DLD1 (cell line): Measurements from ENCODE around the gene RBM33.
"Not testable (repeated sequence)": the region's sequence is repeated elsewhere in the genome, so short reads cannot be mapped to it uniquely, and the experiment has no call there.

ENCODE experiments used
- in situ Hi-C: cut with HindIII; loops from 2 replicates; pipeline ENCODE4 v1.10.0; 2017; ENCODE audit warnings: low sequenced_read_pairs

Gene RBM33

DNA sequence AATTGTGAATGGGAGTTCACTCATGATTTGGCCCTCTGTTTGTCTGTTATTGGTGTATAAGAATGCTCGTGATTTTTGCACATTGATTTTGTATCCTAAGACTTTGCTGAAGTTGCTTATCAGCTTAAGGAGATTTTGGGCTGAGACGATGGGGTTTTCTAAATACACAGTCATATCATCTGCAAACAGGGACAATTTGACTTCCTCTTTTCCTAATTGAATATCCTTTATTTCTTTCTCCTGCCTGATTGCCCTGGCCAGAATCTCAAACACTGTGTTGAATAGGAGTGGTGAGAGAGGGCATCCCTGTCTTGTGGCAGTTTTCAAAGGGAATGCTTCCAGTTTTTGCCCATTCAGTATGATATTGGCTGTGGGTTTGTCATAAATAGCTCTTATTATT is 43.8 kb downstream of the RBM33 start:
- in situ Hi-C loops: not testable (repeated sequence)

DNA sequence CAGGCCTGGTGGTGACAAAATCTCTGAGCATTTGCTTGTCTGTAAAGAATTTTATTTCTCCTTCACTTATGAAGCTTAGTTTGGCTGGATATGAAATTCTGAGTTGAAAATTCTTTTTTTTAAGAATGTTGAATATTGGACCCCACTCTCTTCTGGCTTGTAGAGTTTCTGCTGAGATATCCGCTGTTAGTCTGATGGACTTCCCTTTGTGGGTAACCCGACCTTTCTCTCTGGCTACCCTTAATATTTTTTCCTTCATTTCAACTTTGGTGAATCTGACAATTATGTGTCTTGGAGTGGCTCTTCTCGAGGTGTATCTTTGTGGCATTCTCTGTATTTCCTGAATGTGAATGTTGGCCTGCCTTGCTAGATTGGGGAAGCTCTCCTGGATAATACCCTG is 46.2 kb downstream of the RBM33 start:
- in situ Hi-C loops: not testable (repeated sequence)

DNA sequence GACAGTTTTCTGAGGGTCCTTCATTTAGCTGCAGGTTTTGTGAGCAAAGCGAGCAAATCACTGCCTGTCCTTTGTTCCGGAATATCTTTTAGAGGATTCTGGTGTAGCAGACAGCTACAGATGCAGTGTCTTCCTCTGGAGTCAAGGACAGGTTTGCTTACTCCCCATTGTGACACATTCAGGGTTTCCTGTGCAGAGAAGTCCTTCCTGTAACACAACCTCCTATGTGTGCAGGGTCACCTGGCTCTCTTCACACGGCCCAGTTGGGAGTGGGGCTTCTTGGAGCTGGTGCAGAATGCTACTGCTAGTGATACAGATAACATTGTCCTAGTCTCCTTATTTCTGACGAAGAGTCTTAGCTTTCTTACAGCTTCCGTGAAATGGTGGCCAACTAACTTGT is 47.9 kb downstream of the RBM33 start:
- in situ Hi-C loops: no loop called here

DNA sequence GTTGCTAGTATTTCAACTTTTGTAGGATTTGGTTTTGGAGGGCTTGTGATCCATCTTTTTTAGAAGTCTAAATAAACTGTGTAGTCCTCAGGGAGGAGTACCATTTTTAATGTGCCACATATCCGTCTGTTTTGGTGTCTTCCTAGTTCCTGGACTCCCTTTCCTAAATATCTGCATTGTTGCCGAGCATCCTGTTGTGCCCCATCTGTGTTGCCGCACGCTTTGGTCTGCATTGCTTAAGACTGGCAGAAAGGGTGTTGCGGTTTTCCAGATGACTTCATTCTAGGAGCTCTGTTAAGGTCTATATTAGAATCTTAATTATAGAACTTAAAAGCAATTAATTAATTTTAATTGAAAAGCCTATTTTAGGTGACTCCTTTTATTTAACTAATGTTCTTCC is 49.4 kb downstream of the RBM33 start:
- in situ Hi-C loops: no loop called here

DNA sequence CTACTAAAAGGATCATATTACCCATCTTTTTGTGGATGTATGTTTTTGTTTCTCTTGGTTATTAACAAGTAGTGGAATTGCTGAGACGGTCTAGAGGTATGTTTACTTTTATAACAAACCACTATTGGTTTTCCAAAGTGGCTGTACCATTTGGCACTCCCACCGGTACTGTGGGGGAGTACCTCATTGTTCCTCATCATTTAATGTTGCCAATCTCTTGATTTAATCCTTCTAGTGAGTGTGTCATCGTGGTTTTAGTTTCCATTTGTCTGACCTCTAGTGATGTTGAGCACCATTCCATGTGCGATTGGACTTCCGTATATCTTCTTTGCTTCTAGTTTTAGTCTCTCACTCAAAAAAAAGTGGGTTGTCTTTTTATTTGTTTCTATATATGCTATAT is 50.4 kb downstream of the RBM33 start:
- in situ Hi-C loops: no loop called here

DNA sequence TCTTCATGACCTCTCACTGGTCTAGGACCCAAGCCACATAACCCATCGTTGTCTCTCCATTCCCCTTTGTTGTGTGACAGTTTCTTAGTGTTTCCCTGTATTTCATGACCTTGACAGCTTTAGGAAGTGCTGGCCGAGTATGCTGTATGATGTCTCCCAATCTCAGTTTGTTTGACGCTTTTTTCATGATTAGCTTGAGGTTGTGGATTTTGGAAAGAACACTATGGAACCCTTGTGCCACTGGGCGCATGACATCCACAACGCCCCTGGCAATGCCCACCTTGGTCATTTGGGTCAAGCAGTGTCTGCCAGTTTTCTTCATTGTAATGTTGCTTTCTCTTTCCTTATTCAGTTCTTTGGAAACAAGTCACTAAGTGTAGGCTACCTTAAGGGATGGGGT is 52.3 kb downstream of the RBM33 start:
- in situ Hi-C loops: no loop called here

DNA sequence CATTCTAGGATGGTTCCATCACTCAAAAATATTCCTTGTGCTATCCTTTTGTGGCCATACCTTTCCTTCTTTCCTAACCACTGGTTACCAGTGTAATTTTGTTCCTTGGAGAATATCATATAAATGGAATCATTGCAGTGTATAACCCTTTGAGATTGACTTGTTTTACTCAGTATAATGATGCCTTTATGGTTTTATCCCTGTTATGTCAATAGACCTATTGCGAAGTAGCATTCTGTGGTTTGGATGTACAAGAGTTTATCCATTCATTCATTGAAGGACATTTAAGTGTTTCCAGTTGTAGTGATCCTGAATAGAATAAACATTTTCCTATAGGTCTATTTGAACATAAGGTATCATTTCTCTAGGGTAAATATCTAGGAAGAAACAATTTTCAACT is 54.2 kb downstream of the RBM33 start:
- in situ Hi-C loops: no loop called here

DNA sequence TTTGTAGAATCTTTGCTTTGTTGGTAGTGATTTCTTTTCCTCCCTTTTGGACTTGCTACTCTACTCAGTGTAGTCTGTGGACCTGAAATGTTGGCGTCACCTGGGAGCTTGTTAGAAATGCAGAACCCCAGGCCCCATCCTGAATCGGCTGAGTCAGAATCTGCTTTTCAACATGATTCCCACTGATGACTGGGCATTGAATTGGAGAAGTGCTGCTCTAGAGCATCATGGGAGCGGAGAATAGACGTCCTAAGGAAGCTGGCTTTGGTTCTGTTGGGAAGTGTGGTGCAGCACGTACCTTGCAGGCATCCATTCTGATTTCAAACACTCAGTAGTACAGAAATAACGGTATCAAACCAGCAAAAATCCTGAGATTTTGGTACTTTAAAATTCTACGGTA is 54.7 kb downstream of the RBM33 start:
- in situ Hi-C loops: no loop called here

DNA sequence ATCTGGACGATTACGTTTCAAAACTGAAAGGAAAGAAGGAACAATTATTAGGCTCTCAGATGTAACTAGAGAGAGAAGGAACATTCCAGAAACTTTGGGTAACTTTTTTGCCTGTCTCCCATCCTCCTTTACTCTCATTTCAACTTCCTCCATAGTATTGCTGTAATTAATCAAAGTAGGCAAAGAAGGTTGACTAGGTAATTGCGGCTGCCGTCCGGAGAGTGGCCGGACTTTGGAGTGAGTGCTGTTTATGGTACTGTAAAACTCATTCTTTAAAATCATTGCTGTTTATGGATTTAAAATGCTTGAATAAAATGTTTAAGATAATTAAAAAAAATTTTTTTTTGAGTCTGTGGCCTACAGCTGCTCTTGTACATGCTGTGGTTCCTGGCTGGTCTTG is 56.4 kb downstream of the RBM33 start:
- in situ Hi-C loops: no loop called here

DNA sequence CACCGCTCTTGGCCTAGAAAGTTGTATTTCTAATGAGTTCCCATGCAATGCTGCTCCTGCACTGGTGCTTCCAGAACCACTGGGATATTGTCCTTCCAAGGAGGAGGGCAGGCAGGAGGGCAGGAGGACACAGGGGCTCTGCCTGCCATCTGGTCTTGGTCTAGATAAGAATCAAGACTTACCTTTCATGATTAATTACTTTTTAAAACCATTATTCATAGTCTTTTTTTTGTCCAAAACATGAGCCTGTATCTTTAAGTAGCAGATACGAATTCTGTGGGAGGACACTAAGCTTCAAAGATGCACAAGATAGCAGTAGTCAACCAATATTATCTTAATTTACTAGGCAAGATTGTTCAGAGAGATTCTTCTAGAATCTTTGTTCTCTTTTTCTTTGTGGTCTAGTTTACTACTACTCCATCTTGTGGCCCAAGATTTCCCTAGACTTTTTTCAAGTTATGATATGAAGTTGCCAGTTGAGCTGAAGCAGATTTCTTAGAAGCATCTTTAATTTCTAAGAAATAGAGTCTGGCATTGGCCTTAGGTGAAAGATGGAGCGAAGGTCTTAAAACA is 57.6 kb downstream of the RBM33 start:
- in situ Hi-C loops: no loop called here

DNA sequence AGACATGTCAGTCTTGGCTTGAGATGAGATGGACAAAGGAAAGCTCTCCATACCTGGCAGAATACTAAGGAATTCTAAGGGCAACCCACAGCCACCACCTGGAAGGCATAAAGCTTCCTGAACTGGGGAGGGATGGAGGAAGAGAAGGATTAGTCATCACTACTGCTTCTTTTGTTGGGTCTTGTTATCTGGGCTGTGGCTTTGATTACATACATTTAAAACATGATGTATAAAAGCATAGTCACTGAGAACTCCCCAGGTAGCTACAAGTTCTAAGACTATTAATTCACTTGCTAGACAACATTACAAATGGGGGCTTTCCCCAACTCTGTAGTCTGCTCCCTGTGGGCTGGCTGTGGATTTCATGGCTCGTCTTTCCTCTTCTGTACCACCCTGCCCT is 58.2 kb downstream of the RBM33 start:
- in situ Hi-C loops: no loop called here

DNA sequence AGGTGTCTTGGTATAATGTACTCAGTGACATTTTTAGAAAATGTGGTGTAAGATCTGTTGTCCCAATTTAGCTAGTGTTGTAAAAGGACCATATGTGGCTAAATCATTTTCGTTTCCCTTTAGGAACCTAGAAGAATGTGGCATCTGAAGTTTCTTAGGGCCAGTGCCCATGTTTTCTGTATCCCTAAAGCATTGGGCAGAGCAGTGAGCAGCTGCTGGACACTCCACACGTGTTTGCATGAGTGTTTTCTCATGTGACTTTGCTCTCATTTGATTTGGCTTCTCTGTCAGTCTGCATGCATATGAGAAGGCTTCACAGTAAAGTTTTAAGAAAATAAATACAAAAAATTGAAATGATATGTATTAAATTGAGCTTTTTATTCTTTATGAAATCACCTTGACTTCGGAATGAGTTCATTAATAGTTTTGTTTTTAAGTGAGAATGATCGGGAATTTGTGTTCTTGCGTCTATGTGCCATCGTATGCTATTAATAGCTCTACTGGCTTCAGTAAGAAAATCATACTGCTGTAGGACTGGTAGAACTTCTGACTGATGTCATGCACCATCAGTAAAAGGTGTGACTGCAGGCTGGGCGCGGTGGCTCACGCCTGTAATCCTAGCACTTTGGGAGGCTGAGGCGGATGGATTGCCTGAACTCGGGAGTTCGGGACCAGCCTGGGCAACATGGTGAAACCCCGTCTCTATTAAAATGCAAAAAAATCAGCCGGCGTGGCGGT is 61.3 kb downstream of the RBM33 start:
- in situ Hi-C loops: no loop called here

DNA sequence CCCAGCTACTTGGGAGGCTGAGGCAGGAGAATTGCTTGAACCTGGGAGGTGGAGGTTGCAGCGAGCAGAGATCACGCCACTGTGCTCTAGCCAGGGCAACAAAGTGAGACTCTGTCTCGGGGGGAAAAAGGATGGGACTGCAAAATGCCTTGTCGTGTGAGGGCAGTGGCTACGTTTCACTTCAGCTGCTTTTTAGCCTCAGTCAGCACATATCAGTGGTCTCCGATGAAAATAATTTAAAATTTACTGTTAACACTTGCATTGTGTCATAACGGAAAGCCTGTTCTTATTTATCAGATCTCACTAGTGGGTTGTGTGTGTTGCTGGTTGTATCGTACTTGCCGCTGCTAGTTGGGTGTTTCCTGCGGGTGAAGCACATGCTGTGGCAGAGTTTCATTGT is 61.9 kb downstream of the RBM33 start:
- in situ Hi-C loops: no loop called here

DNA sequence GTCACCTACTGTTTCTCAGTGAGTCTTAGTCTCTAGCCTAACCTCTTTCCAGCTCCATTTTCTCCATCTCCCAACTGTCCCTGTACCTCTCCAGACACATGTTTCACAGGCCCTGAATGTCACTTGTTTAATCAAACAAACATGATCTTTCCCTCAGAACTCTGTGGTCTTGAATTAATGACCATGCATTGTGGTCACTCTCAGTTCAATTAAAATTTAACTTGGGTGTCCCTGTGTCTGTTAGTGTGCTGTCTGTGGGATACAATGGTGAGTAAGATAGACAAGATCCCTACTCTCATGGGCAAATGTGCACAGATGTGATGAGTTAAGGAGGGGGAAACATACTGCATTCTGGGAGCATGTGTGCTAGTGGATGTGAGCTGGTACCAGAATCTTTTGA is 65.0 kb downstream of the RBM33 start:
- in situ Hi-C loops: no loop called here

DNA sequence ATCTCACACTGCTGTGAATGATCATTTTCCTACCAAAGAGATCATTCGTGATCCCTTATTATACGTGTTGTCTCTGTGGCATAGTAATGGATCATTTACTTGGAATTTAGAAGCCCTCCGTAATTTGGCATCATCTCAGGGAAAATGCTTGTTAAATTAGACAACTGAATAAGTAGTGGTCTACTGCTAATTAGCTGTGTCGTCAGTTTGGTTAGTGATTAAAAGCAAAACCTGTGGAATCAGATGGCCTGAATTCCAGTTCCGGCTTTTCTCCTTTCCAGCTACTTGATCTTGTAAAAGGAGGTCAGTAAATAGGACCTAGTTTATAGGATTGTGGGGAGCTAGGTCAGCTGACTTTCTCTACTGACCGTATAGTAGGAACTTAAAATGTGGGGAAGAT is 65.6 kb downstream of the RBM33 start:
- in situ Hi-C loops: loop anchor here (10.0 kb wide), 1 partner anchor 105 kb away; no protein-coding TSS in a partner anchor

DNA sequence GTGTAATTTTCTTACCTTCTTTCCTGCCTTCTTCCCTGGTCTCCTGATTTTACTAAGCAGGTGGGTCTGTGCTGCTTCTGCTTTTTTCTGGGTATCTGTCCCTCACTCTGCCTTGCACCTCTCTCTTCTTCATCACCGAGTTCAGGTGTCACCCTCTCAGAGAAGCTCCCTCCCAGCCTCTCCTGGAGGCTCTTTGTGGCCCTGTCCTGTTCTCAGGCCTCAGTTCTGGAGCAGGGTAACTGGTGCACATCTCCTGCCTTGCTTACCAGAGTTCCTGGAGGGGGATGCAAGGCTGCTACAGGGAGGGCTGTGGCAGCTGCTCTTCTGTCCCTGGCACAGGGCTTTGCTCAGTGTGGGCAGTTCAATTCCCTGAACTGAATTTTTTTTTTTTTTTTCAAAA is 66.1 kb downstream of the RBM33 start:
- in situ Hi-C loops: loop anchor here (10.0 kb wide), 1 partner anchor 106 kb away; no protein-coding TSS in a partner anchor

DNA sequence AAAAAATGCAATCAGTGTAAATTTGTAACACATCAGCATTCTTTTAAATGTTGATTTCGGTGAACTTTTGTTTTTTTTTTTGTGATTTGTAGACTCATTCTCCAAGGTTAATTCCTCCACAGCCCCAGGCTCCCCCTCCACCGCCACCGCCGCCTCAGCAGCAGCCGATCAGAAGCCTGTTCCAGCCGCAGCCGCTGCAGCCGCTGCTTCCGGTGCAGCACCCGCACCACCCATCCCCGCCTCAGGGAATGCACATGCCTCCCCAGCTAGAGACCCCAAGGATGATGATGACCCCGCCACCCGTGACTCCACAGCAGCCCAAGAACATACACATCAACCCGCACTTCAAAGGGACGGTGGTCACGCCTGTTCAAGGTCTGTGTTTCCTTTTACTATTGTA is 66.6 kb downstream of the RBM33 start:
- in situ Hi-C loops: loop anchor here (10.0 kb wide), 1 partner anchor 106 kb away; no protein-coding TSS in a partner anchor

DNA sequence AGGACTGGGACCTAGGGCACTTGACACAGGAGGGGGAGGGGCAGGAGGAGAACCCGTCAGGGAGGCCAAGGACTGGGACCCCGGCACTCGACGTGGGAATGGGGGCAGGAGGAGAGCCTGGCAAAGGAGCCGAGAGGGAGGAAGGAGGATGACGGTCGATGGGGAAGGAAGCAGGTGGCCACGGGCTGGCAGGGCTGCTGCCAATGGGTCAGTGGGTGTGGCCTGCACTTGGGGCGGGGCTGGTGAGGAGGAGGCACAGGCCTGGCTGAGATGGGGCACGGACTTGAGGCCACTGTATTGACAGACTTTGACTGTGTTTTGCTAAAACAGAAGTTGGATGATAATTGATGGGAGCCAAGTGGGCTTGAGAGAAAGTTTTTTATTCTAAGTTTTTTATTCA is 68.9 kb downstream of the RBM33 start:
- in situ Hi-C loops: loop anchor here (10.0 kb wide), 1 partner anchor 109 kb away; no protein-coding TSS in a partner anchor

DNA sequence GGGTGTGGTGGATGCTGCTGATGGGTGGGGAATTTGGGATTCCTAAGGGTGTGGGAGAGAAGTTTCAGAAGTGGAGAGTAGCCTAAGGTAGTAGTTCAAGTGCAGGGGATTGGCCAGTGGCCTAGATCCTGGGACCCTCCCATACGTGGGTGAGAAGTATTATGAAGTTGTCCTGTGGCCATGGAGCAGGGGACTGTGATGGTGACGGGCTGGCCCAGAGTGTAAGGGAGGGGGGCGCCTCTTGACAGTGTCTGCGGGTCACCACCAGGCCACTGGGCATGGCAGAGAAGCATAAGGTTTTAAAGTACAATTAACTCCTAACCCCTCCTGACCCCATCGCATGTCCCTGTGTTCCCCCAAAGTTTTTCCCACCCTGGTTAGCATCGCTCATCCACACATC is 70.2 kb downstream of the RBM33 start:
- in situ Hi-C loops: loop anchor here (10.0 kb wide), 1 partner anchor 110 kb away; no protein-coding TSS in a partner anchor

DNA sequence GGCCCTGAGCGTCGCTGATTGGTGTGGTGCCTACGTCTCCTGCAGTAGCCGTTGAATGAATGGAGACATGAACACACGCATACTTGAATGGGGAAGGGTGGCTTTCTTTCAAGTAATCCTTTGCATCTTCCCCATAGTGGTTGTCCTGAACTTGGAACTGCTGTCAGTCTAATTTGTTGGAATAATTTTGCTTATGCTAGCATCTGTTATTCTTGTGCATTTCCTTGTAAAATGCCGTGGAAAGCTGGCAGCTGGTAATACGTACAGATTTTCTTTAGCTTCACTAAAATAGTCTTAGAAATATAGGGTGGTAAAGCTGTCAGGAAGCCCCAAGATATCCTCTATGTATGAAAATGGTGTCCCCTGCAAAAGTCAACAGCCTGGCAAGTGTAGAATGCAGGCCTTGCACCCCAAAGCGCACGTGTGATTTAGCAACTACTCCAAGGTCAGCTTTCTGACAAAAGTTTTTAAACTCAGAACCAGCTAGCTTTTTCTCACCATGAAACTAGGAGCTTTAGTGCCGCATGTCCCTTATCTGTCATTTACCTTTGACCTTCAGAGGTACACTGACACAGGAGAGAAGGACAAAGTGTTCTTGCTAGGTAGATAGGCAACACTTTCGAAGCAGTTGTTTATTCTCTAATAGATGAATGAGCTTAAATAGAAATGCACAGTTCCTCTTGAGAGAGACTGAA is 70.8 kb downstream of the RBM33 start:
- in situ Hi-C loops: loop anchor here (10.0 kb wide), 1 partner anchor 110 kb away; no protein-coding TSS in a partner anchor

DNA sequence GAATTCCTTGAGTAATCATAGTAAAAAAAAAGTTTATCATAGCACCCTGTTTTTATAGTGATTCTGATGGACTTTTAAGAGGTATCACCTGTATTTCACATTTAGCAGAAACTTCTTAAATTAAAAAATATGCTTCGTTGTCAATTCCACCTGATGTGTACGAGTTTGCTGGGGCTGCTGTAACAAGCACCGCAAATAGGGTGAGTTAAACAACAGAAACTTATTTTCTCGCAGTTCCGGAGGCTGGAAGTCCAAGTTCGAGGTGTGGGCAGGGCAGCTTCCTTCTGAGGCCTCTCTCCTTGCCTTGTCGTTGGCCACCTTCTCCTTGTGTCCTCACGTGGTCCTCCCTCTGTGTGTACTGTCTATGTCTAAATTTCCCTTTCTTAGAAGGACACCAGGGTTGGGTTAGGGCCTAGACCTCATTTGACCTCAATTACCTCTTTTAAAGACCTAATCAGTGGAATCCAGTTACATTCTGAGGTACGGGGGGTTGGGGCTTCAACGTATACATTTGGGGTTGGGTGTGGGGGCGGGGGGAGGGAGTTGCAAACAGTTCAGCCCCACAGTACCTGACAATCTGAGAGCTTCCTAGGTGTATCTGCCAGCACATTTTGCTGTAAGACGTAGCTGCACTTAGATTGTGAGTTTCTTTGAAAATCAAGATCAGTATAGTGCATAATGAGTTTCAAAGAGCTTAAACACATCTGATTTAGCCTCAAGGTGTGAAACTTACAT is 72.7 kb downstream of the RBM33 start:
- in situ Hi-C loops: loop anchor here (10.0 kb wide), 1 partner anchor 112 kb away; no protein-coding TSS in a partner anchor
